Aorta (tissue), 5 donors: ENCODE data around the gene FAM72A. TPM values are rescaled to one million over a fixed set of nuclear protein-coding genes. Genes with fewer than 3 reads are reported as not detected.
"Not testable (repeated sequence)": the region's sequence is repeated elsewhere in the genome, so short reads cannot be mapped to it uniquely, and the experiment has no call there.

Source experiments
- ATAC-seq: fragments of 200-7000 bp; cut with Tn5 transposase; one replicate; pipeline ENCODE4 v1.9.1; 2022; ENCODE audit warnings: moderate library complexity; ENCODE audit not compliant: low FRiP score
- DNase-seq, 2 donors: peaks; one replicate each; pipeline ENCODE4 v3.0.0-alpha.2; 2020
- H3K27ac ChIP-seq, 2 donors: one replicate each; pipeline ENCODE4 v1.5.1; 2013; ENCODE audit warnings: low read length in 2 of 2, mild to moderate bottlenecking in 2 of 2, moderate library complexity in 2 of 2, control low read depth in 1 of 2, inconsistent platforms in 1 of 2, low read depth in 1 of 2
- H3K27me3 ChIP-seq, 2 donors: one replicate each; pipeline ENCODE4 v1.6.1; 2013; ENCODE audit warnings: control low read depth in 1 of 2, low read length in 1 of 2, mild to moderate bottlenecking in 1 of 2, moderate library complexity in 1 of 2; ENCODE audit not compliant: insufficient read depth in 2 of 2, control insufficient read depth in 1 of 2
- H3K36me3 ChIP-seq, 2 donors: one replicate each; pipeline ENCODE4 v1.6.1; 2013; ENCODE audit warnings: control low read depth in 1 of 2, low read length in 1 of 2, mild to moderate bottlenecking in 1 of 2; ENCODE audit not compliant: insufficient read depth in 2 of 2, control insufficient read depth in 1 of 2
- H3K4me1 ChIP-seq, 2 donors: one replicate each; pipeline ENCODE4 v1.6.1; 2013; ENCODE audit warnings: low read length in 2 of 2, control low read depth in 1 of 2, mild to moderate bottlenecking in 1 of 2, moderate library complexity in 1 of 2; ENCODE audit not compliant: insufficient read depth in 2 of 2, control insufficient read depth in 1 of 2
- H3K4me3 ChIP-seq, 2 donors: one replicate each; pipeline ENCODE4 v1.5.1; 2013; ENCODE audit warnings: low read length in 2 of 2, control low read depth in 1 of 2, mild to moderate bottlenecking in 1 of 2
- H3K9me3 ChIP-seq: one replicate; pipeline ENCODE4 v1.6.1; 2013; ENCODE audit warnings: mild to moderate bottlenecking, low read length; ENCODE audit not compliant: control insufficient read depth
- WGBS, 2 donors: extraction: QIAGEN DNeasy Blood & Tissue Kit; methylation state at CpG; one replicate each; pipeline ENCODE4 v1.1.7; 2013; 5-methylcytosine and 5-hydroxymethylcytosine counted together
- intact Hi-C, 2 donors: fragments of 100-400 bp; cut with DNase I; formaldehyde crosslinking; loops; one replicate each; pipeline versions ENCODE4 v1.14.2 to v1.15.0; 2022
- polyA plus RNA-seq, 2 donors: library from polyadenylated mRNA; stranded (reverse); fragments of 200-250 nt; gene quantifications; one replicate each; pipeline ENCODE4 v1.2.3, GENCODE V29; 2013
- total RNA-seq, 2 donors: library from RNA; stranded (reverse); fragmentation: NEBNext Ultra II Directional; extraction: Animal tissue kit (Norgen Biotek cat#: 25700); gene quantifications; one replicate each; pipeline ENCODE4 v1.2.1, GENCODE V29; 2021
- donor health status: healthy with polysubstance abuse.
- donor health status: Bipolar disorder and iron deficiency.
- donor health status: DM: no; HTN: no; CAD: no.
- donor health status: DM: no; HTN: no; CAD: no.
- donor health status: DM: yes; HTN: yes; CAD: no.

Gene FAM72A
- total and polyA plus RNA-seq, 4 donors, result 0.79 to 3.3 (median 2.8) TPM

DNA sequence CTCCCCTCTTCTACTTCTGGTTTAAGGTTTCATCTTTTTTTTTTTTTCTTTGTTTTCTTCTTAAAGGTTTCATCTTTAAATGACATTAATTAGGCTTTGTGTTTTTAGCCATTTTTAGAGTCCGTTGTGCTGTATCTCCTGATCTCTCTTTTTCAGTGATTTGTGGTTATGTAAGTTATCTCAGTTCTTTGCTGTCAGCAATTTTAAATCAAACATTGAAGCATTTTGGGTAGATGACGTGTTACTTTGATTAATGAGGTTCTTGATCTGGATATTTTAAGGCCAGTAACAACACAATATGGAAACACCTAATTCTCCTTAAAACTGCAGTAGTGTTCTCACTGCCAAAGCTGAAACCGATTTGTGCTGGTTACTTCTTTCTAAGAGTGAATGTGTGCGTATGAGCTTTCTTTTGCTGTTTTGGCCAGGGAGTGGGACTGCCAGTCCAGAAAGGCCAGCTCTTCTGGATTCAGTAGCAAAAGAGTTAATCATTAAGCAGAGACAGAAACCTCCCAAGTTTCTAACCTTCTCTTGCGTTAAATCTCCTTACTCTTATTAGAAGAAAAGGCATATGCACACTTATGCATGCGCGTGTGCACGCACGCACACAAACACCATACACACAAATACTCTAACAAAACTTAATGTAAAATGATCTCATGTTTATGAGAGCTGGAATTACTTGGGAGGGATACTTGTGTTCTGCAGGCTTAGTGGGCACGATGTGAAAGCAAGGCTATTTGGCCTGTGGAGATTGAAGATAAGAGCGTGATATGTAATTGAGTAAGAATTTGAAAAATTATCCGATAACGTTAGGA lies 17.1 kb upstream of the FAM72A start:
- 3 to 4% methylated on average over 4 to 5 of the region's 13 CpGs for WGBS, 2 donors
- intact Hi-C loops, H3K4me1 ChIP-seq, H3K4me3 ChIP-seq, DNase-seq, H3K36me3 ChIP-seq, H3K27me3 ChIP-seq, H3K9me3 ChIP-seq, H3K27ac ChIP-seq: not testable (repeated sequence)
- peak; percentile 33 for ATAC-seq

DNA sequence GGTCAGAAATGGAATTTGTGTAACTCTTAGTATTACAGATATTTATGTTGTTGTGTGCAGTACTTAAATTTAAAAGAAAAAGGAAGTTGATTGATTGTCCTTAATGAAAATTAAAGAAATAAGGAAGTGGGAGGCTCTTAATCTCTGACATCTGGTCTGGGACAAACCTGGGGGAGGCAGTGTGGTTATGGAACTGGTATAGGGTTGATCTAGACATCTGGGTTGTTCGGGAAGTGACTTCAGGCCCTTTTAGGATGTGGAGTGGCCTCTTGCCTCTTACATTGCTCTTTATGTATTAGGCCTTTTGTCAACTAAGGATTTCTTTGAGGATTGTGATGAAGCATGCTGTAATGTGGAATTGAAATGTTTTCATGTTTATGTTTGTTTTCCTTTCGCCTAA lies 16.1 kb upstream of the FAM72A start:
- H3K4me1 ChIP-seq, H3K27ac ChIP-seq, H3K27me3 ChIP-seq, intact Hi-C loops, H3K9me3 ChIP-seq, DNase-seq, H3K4me3 ChIP-seq, H3K36me3 ChIP-seq, ATAC-seq: not testable (repeated sequence)
- no CpG with 5 or more reads among the region's 2 CpGs for WGBS, 2 donors

DNA sequence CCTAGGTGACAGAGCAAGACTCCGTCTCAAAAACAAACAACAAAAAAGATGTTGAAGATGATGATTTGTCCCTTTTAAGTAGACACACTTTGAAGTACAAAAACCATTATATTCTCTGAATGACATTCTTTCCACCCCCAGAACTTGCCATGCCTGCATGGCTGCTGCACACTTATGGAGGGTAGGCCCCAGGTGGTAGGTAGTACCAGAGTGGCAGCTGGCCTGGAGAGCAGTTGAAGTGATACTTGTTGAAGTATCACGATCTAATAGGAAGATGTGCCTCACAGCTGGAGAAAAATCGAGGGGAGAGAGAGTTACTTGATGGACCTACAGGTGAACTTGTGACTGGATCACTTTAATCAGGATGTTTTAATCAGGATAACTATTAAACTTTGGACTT lies 15.6 kb upstream of the FAM72A start:
- H3K27ac ChIP-seq, intact Hi-C loops, H3K4me3 ChIP-seq, ATAC-seq, H3K36me3 ChIP-seq, DNase-seq, H3K4me1 ChIP-seq, H3K27me3 ChIP-seq, H3K9me3 ChIP-seq: not testable (repeated sequence)
- WGBS, 2 donors, result 93 to 100% methylated on average over 1 to 2 of the region's 3 CpGs

GRCh38 chr1:206215600-206216392 lies 13.2 kb upstream of the FAM72A start:
- 76 to 77% methylated on average over 4 of the region's 7 CpGs for WGBS, 2 donors
- H3K4me1 ChIP-seq, intact Hi-C loops, DNase-seq, H3K4me3 ChIP-seq, ATAC-seq, H3K9me3 ChIP-seq, H3K27ac ChIP-seq, H3K27me3 ChIP-seq, H3K36me3 ChIP-seq: not testable (repeated sequence)

DNA sequence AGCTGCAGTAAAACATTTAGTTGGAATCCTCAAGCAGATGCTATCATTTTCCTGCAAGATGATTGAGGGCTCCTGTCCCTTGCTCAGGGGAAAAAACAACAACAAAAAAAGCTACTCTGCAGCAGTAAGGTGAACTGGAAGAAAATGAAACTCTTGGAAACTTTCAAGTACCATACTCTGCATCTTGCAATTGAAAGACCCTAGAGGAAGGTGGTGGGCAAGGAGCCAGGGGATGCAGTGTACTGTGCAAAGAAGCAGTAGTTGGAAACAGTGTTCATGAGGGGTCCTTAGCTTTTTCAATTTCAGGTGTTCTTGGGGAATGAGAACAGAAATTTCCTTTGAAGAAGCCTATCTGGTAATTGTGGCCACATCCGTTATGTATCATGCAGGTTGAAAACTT lies 8.2 kb upstream of the FAM72A start:
- DNase-seq, ATAC-seq, H3K4me3 ChIP-seq, H3K4me1 ChIP-seq, H3K36me3 ChIP-seq, H3K27me3 ChIP-seq, intact Hi-C loops, H3K27ac ChIP-seq, H3K9me3 ChIP-seq: not testable (repeated sequence)
- no CpG with 5 or more reads among the region's 1 CpG for WGBS, 2 donors

GRCh38 chr1:206205569-206205968 lies 2.9 kb upstream of the FAM72A start:
- H3K4me3 ChIP-seq, H3K4me1 ChIP-seq, intact Hi-C loops, H3K27ac ChIP-seq, H3K9me3 ChIP-seq, H3K36me3 ChIP-seq, ATAC-seq, H3K27me3 ChIP-seq: not testable (repeated sequence)
- DNase-seq, result peak in 1 of 2 donors; percentile 61
- WGBS, 2 donors, result 1% methylated on average over 18 of the region's 31 CpGs; no CpG with 5 or more reads in 1 of the 2 donors

DNA sequence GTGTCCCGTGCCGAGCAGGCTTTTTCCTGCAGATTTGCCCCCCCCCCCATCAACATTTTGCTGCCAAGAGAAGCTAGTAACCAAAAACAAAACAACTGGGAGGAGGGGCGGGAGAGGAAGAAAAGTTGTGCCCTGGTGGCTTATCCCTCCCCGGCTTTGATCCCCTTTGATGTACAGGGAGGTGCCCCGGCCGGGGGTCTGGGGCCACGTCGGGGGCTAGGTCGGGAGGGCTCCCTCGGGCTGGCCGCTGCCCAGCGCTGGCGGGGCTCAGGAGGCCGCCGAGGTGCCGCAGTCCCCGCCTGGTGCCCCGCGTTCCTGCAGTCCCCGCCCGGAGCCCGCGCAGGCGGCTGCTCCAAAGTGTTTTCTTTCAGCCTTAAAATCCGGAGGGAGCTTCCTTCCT lies 2.2 kb upstream of the FAM72A start:
- H3K4me3 ChIP-seq, result peak overlapping the region in 1 of 2 donors; percentile 54
- H3K36me3 ChIP-seq, intact Hi-C loops, H3K4me1 ChIP-seq, H3K27ac ChIP-seq, H3K27me3 ChIP-seq, ATAC-seq, H3K9me3 ChIP-seq: not testable (repeated sequence)
- 0 to 2% methylated on average over 15 to 25 of the region's 25 CpGs for WGBS, 2 donors
- peak in 1 of 2 donors; percentile 38 for DNase-seq

DNA sequence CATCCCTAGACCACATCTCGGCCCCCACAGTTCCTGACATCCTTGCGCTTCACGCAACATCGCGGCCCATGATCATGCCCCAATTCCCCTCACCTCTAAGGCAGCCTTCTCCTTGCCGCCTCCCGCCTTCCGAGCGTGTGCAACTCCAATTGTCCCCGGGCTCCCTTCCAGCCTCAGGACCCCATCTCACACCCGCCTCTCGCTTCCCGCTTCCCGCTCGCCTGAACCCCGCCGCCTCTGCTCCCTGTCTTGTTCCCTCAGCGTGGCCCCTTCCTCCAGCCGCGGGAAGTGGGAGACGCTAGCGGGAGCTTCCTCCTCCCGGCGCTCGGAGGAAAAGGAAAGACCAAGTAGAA lies 1.5 kb upstream of the FAM72A start:
- H3K9me3 ChIP-seq, H3K4me3 ChIP-seq, H3K4me1 ChIP-seq, intact Hi-C loops, ATAC-seq, H3K36me3 ChIP-seq, H3K27me3 ChIP-seq: not testable (repeated sequence)
- peak in 1 of 2 donors; percentile 59 for DNase-seq
- 0% methylated on average over 5 to 8 of the region's 25 CpGs for WGBS, 2 donors
- H3K27ac ChIP-seq, result peak overlapping the region in 1 of 2 donors; percentile 21
